GM18508 (cell line): ENCODE results near the gene OPA3.

Experiments
- ATAC-seq: cut with Tn5 transposase; IDR thresholded peaks from one replicate; pipeline ENCODE4 v1.9.1; 2021; ENCODE audit warnings: moderate number of reproducible peaks; ENCODE audit not compliant: insufficient read depth, unreplicated experiment

The OPA3 gene

DNA sequence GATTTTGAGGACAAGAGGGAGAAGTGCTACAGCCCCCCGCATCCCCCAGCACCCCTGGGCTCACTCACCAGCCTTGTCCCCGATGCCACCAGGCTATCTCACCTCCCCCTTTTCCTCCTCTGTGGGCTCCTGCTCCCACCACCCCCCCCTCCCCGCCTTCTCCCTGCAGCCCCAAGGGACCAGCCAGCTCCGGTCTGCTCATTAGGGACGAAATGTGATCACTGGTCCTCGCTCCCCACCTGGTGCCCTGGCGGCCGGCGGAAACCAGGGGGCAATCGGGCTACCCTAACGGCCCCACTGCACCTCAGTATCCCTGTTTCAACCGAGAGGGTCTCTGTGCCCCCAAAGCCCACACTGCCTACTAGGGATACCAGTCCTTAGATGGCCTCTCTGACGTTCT, 14.7 kb upstream of the OPA3 start:
- no peak for ATAC-seq

DNA sequence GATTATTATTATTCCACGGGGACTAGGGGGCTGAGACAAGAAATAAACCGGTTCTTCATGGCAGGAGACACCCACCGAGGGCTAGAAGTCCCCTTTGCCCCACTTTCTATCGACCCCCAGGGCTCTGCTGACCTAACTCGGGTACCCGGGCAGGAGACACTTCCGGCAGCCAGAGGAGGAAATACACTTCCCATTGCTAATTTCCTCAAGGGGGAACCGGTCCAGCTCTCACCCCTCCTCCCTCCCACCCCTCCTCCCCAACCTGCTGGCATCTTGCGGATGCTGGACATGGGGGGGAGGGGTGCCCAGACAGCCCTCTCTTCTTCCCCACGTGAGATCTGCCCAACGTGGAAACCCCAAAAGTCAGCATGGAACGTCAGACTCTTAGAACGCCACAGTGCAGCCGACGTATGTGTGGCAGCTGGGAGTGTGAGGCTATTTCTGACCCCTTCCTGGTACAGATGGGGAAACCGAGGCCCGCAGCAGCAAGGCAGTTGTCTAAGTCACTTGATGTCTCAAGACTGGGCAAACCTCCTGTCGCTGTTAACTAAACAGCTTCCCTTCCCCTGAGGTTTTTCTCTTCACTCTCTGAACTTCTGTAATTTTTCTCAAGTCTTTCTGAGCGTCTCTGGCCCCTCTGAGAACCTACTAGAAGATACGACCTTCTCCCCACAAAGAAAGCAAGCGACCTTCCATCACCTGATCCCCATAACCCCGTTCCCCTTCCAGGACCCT, 13.8 kb upstream of the OPA3 start:
- ATAC-seq, result no peak

DNA sequence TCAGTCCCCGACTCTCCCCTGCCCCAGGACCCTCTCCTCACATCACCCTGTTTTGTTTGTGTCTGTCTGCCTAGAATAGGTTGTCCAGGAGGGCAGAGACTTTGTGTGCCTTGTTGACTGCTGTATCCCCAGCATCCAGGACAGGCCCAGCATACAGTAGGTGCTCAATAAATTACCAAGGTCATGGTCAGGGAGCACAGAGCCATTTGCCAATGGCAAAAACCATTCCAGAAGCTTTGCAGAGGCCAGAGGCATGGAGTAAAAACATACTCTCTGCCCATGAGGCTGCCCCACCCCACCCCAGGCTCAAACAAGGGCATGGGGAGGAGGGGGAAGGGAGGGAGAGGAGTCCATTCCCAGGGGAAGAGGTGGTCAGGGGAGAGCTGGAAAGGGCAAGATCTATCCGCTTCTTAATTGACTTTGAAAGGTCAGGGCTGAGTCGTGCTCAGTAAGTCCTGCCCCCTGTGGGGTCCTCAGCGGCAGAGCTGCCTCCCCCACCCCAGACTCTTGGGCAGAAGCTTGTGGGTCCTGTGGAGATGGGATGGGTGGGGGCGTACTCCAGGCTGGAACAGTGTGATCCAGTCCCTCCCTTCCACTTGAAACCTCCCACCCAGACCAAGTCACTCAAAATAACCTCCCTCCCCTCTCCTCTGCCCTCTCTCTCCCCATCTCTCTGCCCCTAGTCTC, 13.0 kb upstream of the OPA3 start:
- no peak for ATAC-seq

DNA sequence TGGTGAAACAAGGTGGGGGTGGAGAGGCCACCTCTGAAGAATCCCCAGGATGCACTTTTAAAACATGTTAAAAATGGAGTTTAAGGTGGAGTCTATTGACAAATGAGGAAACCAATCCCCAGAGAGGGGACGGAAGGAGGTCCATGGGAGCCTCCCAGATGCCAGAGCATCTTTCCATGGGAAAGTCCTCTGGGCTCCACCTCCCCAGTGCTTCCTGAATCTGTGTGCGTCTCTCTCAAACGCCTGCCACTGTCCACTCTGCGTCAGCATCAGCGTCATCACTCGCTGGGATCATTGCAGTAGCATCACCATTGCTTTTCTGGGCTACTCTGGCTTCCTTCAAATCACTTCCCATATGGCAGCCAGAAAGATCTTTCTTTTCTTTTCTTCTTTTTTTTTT, 11.2 kb upstream of the OPA3 start:
- ATAC-seq, result no peak

DNA sequence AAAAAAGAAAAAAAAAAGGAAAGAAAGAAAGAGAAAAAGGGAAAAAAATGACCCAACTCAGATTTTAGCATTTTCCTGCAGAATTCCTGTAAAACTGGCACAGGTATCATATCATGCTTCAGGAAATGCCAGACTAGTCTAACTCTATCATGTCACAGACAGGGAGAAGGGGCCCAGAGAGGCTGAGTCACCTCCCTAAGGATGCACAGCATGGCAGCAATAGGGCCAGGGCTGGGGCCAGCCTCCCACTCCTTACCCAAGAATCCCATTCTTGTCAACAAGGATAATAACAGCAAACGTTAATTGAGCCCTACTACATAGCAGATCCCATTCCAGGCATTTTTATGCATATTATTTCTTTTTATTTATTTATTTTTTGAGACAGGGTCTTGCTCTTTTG, 8.9 kb upstream of the OPA3 start:
- ATAC-seq, result no peak

DNA sequence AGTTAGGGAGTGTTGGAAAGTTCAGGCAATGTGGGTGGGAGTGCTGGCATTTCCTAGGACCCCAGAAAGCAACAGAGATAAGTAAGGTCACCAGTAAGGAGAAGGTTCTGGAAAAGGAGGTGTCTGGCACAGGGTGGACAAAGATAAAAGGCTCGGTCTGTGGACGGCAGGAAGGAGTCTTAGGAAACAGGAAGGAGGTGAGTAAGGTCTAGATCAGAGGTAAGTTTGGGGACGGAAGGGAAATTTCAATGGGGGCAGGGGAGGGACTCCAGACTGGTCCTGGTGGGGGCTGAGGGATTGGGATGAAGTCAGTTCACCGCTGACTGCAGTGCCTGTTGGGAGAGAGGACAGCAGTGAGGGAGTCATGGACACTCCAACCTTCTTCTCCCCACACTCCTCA, 7.8 kb upstream of the OPA3 start:
- no peak for ATAC-seq

DNA sequence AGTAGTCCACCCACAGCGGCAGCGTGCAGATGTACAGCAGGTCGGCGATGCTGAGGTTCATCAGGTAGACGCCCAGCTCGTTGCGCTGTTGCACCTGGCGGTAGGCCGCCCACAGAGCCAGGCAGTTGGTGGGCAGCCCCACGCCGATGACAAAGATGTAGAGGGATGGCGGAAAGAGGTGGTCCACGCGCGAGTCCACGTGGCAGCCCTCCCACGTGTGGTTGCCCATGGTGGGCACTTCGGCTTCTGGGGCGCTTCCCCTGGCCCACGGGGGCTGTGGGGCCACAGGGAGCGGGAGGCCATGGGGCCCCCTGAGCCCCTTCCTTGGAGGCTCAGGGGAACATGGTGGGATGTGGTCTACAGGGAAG, 7.0 kb upstream of the OPA3 start:
- ATAC-seq, result no peak

DNA sequence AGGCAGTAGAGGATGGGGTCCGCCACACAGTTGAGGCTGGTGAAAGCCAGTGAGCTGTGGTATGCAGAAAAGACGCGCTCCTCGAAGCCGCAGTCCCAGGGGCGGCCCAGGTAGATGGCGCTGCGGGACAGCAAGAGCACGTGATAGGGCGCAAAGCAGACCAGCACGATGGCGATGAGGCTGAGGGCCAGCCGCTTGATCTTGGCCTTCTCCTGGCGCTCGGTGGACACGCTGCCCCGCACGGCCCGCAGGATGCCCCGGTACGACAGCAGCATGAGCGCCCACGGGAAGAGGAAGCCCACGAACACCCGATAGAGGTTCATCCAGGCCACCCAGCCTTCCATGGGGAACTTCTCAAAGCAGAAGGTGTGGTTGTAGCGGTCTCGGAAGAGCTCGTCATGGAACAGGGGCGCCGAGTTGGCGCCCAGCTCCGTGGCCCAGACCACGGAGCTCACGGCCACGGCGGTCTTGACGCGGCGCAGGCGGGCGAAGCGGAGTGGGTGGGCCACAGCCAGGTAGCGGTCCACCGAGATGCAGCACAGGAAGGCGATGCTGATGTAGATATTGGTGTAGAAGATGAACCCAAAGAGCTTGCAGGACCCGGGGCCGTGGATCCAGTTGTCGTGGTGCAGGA, 6.5 kb upstream of the OPA3 start:
- no peak for ATAC-seq

DNA sequence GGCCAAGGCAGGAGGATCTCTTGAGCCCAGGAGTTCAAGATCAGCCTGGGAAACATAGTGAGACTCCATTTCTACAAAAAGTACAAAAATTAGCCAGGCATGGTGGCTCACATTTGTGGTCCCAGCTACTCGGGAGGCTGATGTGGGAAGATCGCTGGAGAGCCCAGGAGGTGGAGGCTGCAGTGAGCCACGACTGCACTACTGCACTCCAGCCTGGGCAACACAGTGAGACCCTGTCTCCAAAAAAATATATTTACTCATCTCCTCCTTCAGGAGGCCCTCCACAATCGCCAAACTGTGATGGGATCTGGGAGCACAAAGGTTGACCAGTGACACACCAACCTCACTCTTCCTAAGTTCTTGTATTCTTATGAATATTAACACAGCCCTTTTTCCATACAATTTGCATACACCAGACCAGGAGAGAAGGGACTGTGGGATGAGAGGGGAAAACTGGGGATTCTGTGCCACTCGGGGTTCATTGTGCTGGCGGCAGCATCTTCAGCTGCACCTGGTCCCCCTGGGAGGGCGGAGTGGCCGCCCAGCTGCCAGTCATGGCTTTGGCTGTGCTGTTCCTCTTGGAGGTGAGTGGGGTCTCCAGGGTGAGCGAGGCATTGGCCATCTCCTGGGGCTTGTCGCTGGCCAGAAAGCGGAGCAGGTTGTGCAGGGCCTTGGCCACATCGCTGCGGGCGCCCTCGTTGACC, 5.8 kb upstream of the OPA3 start:
- no peak for ATAC-seq

DNA sequence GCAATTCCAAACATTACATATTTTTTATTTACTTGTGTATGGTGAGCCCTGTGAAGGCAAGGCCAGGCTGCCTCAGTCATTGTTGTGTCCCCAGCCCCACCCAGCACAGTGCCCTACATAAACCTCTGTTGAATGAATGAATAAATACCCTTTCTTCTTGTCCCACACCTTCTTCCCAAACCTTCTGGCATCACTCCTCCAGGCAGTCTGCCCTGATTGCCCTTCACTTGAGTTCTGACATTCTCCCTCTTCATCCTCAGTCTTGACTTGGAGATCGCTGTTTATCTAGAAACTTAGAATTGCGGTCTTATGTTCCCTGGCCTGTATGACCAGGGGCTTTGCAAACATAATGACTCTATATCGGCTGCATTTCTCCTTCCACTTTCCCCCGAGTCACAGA, 5.2 kb upstream of the OPA3 start:
- ATAC-seq, result no peak

DNA sequence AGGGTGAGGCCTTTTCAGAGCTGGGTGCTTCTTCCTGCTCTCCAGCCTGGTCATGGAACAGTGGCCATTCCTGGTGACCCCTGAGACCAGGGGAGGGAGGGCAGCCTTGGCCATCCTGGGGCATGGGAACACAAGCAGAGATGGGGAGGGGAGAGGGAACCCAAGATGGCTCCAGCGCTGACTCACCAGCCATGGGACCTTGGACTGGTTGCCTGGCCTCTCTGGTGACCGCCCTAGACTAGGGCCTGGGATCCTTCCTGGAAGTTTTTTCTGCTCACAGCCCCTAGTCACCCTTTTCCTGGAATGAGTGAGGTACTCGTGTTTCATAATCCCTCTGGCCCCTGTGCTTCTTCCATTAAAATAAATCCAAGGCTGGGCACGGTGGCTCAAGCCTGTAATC, 3.3 kb upstream of the OPA3 start:
- no peak for ATAC-seq

DNA sequence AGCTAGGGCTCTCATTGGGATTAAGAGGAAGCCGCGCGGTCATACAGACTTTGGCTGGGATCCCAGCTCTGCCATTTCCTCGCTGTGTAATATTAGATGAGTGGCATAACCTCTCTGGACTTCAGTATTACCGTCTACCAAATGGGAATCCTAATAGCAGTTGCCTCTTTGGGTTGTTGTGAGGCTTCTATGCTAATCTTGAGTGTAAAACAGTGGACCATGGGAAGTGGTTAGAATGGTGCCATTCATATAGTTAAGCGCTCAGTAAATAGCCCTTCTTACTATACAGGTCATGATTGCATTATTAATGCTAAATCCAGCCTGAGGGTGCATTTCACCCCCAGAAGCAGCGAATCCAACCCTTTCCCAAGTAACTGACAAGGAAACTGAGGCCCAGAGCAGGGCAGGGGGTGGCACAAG, 566 bp upstream of the OPA3 start:
- ATAC-seq, result no peak

DNA sequence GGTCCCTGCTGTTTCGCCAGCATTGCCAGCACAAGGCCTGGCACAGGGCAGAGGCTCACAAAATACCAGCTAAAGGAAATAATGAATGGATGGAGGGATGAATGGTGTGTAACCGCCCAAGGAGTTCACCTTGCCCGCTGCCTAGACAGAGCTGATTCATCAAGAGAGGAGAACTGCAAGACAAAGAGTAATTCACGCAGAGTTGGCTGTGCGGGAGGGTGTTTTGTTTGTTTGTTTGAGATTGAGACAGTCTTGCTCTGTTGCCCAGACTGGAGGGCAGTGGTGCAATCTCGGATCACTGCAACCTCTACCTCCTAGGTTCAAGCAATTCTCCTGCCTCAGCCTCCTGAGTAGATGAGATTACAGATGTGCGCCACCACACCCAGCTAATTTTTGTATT, 3.0 kb downstream of the OPA3 start:
- ATAC-seq, result no peak

DNA sequence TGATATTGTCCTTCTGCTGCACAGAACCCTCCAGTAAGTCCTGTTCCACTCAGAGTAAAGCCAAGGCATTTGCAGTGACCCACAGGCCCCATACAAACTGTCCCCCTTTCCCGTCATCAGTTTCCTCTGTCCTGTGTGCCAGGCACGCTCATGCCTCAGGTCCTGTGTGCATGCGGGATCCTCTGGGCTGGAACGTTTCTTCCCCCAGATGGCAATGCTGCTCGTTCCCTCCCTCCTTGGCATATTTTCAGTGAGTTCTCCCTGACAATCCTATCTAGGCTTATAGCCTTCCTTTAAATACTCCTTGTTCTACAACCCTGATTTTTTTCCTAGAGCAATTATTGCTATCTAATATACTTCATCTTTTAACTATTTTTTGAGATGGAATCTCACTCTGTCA, 5.7 kb downstream of the OPA3 start:
- ATAC-seq, result no peak

DNA sequence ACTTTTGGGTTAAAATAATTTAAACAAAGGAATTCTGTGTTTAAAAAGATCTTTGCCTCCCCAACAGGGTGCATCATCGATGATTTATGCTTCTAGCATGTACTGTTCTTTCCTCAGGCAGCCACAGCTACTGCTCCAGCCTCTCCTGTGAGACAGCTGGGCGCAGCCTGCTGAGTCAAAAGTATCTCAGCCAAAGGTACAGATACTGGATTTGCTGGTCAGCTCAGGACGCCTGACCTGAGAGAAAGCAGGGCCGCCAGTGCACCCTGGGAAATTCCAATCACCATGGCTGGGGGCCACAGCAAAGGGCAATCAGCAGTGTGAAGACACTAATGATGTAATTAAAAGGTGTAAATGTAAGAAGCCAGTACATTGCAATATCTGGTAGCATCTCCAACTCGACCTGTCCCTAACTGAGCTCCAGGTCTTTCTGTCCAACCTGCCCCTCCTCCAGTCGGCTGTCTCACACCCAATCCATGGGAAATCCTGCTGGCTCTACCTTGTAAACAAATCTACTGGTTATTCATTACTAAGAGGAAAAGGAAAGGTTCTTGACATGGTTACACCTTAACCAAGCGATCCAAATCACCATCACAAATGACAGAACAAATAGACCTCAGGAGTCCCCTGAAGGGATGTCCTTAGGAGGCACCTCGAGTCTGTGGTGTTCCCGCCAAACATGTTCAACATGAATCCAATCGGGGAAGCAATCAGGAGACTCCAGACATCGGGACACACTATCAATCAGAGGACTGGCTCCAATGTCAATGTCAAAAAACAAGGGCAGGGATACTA, 7.3 kb downstream of the OPA3 start:
- no peak for ATAC-seq

DNA sequence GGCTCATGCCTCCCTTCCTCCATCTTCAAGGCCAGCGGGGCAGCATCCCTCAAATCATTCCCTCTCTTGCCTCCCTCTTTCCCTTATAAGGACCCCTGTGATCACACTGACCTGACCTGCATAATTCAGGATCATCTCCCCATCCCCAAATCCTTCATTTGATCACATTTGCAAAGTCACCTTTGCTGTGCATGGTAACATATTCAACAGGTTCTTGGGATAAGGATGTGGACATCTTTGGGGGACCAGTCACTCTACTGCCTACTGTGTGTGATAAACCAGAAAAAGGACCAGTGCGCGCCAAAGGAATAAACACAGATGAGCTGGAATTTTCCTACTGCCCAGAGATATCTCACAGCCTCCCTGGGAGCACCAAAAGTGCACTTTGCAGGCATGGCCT, 7.9 kb downstream of the OPA3 start:
- no peak for ATAC-seq

DNA sequence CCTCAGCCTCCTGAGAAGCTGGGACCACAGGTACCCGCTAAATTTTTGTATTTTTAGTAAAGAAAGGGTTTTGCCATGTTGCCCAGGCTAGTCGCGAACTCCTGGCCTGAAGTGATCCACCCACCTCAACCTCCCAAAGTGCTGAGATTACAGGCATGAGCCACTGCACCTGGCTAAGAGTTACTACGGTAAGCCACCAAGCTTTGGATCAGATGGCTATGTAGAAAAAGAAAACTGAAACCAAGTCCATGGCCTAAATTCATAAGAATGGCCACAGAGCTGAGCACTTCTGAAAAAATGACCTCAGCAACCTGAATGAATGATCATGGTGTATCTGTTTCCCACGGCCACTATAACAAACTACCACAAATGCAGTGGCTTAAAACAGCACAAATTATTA, 9.4 kb downstream of the OPA3 start:
- no peak for ATAC-seq

DNA sequence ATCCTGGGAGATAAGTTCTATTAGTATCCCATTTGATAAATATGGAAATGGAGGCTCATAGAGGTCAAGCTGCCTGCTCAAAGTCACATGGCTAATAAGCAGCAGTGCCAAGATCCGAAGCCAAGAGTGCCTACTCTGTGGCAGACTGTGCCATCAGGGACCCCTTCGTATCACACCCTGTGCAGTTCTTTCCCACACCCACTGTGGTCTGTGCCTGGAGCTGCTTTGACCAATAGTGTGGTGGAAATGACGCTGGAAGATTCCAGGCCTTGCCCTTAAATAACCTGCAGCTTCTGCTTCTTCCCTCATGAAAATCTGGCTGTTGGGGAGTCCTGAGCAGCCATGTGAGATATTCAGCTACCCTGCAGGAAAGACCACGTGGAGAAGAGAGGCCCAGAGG, 10.1 kb downstream of the OPA3 start:
- ATAC-seq, result no peak

DNA sequence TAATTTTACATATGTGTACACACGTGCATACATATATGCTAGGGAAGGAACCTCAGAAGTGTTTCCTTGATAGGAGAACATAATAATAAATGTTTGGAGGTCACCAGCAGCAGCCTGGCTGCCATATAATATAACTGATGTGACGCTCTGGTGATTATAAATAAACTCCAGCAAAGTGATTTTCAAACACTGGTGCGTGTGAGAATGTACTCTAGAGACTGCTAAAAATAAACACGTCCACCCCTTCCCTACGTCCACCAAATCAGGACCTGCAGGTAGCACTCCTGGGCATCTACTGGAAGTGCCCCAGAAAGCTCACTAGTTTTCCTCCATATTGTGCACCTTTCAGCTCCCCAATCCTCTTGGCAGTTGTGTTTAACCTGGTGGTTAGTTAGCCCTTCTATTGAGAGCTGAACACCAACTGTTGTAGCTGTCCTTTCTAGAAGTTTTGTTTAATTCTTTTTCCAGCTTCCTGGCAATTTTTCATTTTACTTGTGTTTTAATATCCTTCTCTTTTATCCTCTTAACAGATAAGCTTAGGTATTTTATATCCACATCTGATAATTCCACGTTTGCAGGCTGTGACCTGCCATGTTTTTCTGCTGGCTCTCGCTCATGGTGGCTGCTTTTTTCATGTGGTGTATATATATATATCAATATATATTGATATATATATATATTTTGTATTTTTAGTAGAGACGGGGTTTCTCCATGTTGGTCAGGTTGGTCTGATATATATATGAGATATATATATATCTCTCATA, 13.0 kb downstream of the OPA3 start:
- no peak for ATAC-seq
